Osteocyte (in vitro differentiated cells): Measurements from ENCODE around the gene ZNF469. TPM values are rescaled to one million over a fixed set of nuclear protein-coding genes. Genes with fewer than 3 reads are reported as not detected.

Experiments
- DNase-seq: peaks from one replicate; pipeline ENCODE4 v3.0.0; 2021; ENCODE audit warnings: mixed read lengths; ENCODE audit not compliant: unreplicated experiment; ENCODE audit errors: extremely low spot score
- H3K27ac Mint-ChIP-seq: one replicate; pipeline ENCODE4 v1.8.0; 2021; ENCODE audit warnings: mild to moderate bottlenecking, mixed read lengths; ENCODE audit not compliant: unreplicated experiment
- H3K27me3 Mint-ChIP-seq: one replicate; pipeline ENCODE4 v1.8.0; 2021; ENCODE audit warnings: mixed read lengths; ENCODE audit not compliant: unreplicated experiment
- H3K36me3 Mint-ChIP-seq: one replicate; pipeline ENCODE4 v1.8.0; 2021; ENCODE audit warnings: mixed read lengths; ENCODE audit not compliant: unreplicated experiment
- H3K4me1 Mint-ChIP-seq: one replicate; pipeline ENCODE4 v1.8.0; 2021; ENCODE audit warnings: mixed read lengths; ENCODE audit not compliant: unreplicated experiment
- H3K4me3 Mint-ChIP-seq: one replicate; pipeline ENCODE4 v1.8.0; 2021; ENCODE audit warnings: mild to moderate bottlenecking, moderate library complexity, mixed read lengths; ENCODE audit not compliant: unreplicated experiment
- H3K9me3 Mint-ChIP-seq: one replicate; pipeline ENCODE4 v1.8.0; 2021; ENCODE audit warnings: mixed read lengths; ENCODE audit not compliant: unreplicated experiment
- total RNA-seq: library from RNA; stranded (reverse); gene quantifications from 2 replicates; pipeline ENCODE4 v1.2.1, GENCODE V29; 2021
- TF ChIP-seq, protein P1 (sequence below): fragments of 200-600 bp; sonication (generic); IDR thresholded peaks from 2 replicates; pipeline ENCODE4 v1.5.0; 2021; ENCODE audit warnings: antibody characterized with exemption, mild to moderate bottlenecking, moderate library complexity

The ZNF469 gene
- total RNA-seq, 1 donor from 2014 or later: 4.1 TPM

DNA sequence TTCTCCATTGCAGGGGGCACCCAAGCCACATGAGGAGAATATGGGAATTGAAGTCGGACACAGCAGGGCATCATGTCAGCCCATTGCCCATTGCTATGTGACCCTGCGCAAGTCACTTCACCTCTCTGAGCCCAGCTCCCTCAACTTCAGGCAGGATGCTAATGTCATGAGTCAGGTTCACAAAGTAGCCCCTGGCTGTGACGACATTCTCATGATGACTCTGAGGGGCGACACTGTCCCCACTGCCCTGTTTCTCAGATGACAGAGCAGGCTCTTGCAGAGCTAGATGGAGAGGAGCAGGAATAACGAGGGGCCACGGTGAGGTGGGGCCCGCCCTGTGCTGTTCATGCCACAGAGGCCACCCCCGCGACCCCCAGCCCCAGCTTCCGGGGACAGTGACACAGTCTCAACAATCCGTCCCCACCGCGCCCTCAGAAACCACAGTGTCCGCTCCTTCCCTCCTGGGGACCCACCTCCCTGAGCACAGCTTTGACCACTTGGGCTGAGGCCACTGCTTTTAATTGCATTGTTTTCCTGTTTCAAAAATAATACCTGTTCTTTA, 13.2 kb upstream of the ZNF469 start:
- Mint-ChIP-seq H3K27ac (no peak overlapping the region), H3K27me3 (no peaks in the 10 kb centered on the region), H3K36me3 (no peaks in the 10 kb centered on the region)

DNA sequence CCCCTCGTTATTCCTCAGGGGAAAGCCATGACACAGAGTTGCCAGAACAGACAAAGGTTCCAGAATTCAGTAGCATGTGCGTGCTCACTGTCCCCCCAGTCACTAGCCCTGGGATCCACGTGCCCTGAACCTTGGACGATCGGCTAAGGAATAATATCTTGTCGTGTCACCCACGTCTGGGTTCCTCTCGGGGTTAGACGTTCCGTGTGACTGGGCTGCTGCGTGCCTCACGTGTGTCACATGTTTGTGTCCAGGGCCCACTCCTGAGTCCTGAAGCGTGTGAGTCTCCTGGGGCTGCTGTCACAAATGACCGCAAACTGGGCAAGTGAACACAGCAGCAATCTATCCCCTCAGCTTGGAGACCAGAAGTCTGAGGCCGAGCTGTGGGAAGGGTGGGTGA, 12.4 kb upstream of the ZNF469 start:
- H3K9me3 Mint-ChIP-seq: no peaks in the 10 kb centered on the region
- H3K36me3 Mint-ChIP-seq: no peaks in the 10 kb centered on the region
- H3K4me3 Mint-ChIP-seq: no peak overlapping the region
- no peaks in the 10 kb centered on the region for H3K4me1 Mint-ChIP-seq
- H3K27ac Mint-ChIP-seq: no peak overlapping the region
- no peaks in the 10 kb centered on the region for H3K27me3 Mint-ChIP-seq
- no peak for DNase-seq
- TF ChIP-seq, protein P1, sequence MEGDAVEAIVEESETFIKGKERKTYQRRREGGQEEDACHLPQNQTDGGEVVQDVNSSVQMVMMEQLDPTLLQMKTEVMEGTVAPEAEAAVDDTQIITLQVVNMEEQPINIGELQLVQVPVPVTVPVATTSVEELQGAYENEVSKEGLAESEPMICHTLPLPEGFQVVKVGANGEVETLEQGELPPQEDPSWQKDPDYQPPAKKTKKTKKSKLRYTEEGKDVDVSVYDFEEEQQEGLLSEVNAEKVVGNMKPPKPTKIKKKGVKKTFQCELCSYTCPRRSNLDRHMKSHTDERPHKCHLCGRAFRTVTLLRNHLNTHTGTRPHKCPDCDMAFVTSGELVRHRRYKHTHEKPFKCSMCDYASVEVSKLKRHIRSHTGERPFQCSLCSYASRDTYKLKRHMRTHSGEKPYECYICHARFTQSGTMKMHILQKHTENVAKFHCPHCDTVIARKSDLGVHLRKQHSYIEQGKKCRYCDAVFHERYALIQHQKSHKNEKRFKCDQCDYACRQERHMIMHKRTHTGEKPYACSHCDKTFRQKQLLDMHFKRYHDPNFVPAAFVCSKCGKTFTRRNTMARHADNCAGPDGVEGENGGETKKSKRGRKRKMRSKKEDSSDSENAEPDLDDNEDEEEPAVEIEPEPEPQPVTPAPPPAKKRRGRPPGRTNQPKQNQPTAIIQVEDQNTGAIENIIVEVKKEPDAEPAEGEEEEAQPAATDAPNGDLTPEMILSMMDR: no peak

More for the DNA sequence above, 13.2 kb upstream of the ZNF469 start:
- TF ChIP-seq, protein P1: no peak
- Mint-ChIP-seq H3K9me3 (no peaks in the 10 kb centered on the region), H3K4me1 (no peaks in the 10 kb centered on the region), H3K4me3 (no peak overlapping the region)
- DNase-seq: no peak

DNA sequence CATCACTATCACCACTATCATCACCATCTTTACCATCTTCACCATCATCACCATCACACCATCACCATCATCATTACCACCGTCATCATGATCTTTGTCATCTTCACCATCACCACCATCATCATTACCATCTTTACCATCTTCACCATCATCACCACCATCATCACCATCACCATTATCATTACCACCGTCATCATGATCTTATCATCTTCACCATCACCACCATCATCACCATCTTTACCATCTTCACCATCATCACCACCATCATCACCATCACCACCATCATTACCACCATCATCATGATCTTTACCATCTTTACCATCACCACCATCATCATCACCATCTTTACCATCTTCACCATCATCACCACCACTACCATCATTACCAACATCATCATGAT, 10.2 kb upstream of the ZNF469 start:
- Mint-ChIP-seq H3K9me3 (no peaks in the 10 kb centered on the region), H3K36me3 (no peaks in the 10 kb centered on the region), H3K4me3 (no peak overlapping the region), H3K27me3 (peaks cover 3% of the 10 kb centered on the region), H3K27ac (no peak overlapping the region), H3K4me1 (no peaks in the 10 kb centered on the region)
- no peak for DNase-seq
- TF ChIP-seq, protein P1: no peak

DNA sequence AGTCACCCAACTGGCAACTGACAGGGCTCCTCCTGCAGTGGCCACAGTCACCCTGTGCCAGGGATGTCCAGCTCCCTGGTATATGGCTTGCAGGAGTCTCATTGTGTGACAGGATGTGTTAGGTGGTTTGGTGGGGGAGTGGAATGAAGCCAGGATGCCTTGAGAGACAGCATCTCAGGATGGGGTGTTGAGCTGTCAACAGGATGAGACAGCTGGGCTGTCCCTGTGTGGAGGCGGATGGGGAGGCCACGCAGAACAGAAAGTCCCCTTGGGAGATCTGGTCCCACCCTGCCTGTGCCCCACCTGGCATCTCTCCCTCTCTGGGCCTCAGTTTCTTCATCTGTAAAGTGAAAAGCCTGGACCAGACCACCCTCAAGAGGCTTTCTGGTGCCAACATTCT, 9.5 kb upstream of the ZNF469 start:
- TF ChIP-seq, protein P1: no peak
- H3K9me3 Mint-ChIP-seq: no peaks in the 10 kb centered on the region
- H3K27ac Mint-ChIP-seq: no peak overlapping the region
- no peak overlapping the region for H3K4me3 Mint-ChIP-seq
- no peak for DNase-seq
- H3K4me1 Mint-ChIP-seq: no peaks in the 10 kb centered on the region
- H3K36me3 Mint-ChIP-seq: no peaks in the 10 kb centered on the region
- H3K27me3 Mint-ChIP-seq: peaks cover 3% of the 10 kb centered on the region

DNA sequence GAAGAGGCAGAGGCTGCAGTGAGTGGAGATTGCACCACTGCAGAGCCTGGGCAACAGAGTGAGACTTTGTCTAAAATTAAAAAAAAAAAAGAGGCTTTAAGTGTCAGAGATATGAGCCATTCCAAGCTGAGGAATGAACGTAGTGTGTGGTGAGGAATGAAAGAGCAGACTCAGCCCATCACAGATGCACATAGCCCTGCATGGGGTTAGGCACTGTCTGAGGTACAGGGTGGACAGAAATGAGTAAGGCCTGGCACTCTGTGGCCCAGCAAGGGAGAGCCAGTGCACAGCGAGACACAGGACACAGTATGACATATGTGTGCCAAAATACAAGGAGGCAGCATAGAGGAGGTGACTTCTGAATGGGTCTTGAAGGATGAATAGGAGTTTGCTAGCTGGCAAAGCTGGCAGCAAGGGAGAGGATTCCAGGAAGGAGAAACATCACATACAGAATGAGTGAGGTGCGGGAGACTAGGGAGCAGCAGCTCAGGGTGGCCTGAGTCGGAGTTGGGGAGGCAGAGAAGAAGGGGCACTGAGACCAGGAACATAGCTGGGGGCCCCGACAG, 8.7 kb upstream of the ZNF469 start:
- Mint-ChIP-seq H3K36me3 (no peaks in the 10 kb centered on the region), H3K4me3 (no peak overlapping the region), H3K9me3 (no peaks in the 10 kb centered on the region), H3K4me1 (no peaks in the 10 kb centered on the region), H3K27me3 (peaks cover 3% of the 10 kb centered on the region), H3K27ac (no peak overlapping the region)
- TF ChIP-seq, protein P1: no peak
- DNase-seq: no peak
